Measurements from ENCODE around the gene NRP2.

- TF ChIP-seq CTCF (IDR thresholded peaks at IDR 0.05; ENCODE audit: borderline replicate concordance, extremely low read depth, low read length, poor library complexity, severe bottlenecking): no peak
- TF ChIP-seq EZH2 (IDR thresholded peaks at IDR 0.05; ENCODE audit: borderline replicate concordance, low read depth, low read length, severe bottlenecking): no peak
These were observed 13.2 kb downstream of the NRP2 start for GRCh38 chr2:205695460-205695991.
